Glutamatergic neuron (in vitro differentiated cells): Measurements from ENCODE around the gene ARID1B. TPM values are rescaled to one million over a fixed set of nuclear protein-coding genes. Genes with fewer than 3 reads are reported as not detected.

Experiments
- DNase-seq: peaks from one replicate; pipeline ENCODE4 v3.0.0; 2022
- H3K27ac Mint-ChIP-seq: one replicate; pipeline ENCODE4 v1.8.0; 2020; ENCODE audit warnings: mild to moderate bottlenecking, mixed read lengths, inconsistent platforms; ENCODE audit not compliant: unreplicated experiment
- H3K27me3 Mint-ChIP-seq: one replicate; pipeline ENCODE4 v1.8.0; 2020; ENCODE audit warnings: mild to moderate bottlenecking, moderate library complexity, mixed read lengths, inconsistent platforms; ENCODE audit not compliant: unreplicated experiment
- H3K36me3 Mint-ChIP-seq: one replicate; pipeline ENCODE4 v1.8.0; 2020; ENCODE audit warnings: mild to moderate bottlenecking, mixed read lengths, inconsistent platforms; ENCODE audit not compliant: unreplicated experiment
- H3K4me1 Mint-ChIP-seq: one replicate; pipeline ENCODE4 v1.8.0; 2020; ENCODE audit warnings: mild to moderate bottlenecking, low read depth, mixed read lengths, inconsistent platforms; ENCODE audit not compliant: unreplicated experiment
- H3K4me3 Mint-ChIP-seq: one replicate; pipeline ENCODE4 v1.8.0; 2020; ENCODE audit warnings: mild to moderate bottlenecking, mixed read lengths, inconsistent platforms; ENCODE audit not compliant: unreplicated experiment
- H3K9me3 Mint-ChIP-seq: one replicate; pipeline ENCODE4 v1.8.0; 2020; ENCODE audit warnings: mild to moderate bottlenecking, moderate library complexity, mixed read lengths, inconsistent platforms; ENCODE audit not compliant: unreplicated experiment
- CTCF ChIP-seq: fragments of 200-600 bp; sonication (generic); IDR thresholded peaks from one replicate; pipeline ENCODE4 v1.5.0; 2021; ENCODE audit not compliant: partially characterized antibody, unreplicated experiment
- total RNA-seq: library from RNA; stranded (reverse); fragmentation: NEBNext Ultra II Directional; extraction: Animal tissue kit (Norgen Biotek cat#: 25700); gene quantifications from one replicate; pipeline ENCODE4 v1.2.1, GENCODE V29; 2021; ENCODE audit not compliant: unreplicated experiment

Gene ARID1B
- total RNA-seq, 1 donor from 2014 or later = 202 TPM

DNA sequence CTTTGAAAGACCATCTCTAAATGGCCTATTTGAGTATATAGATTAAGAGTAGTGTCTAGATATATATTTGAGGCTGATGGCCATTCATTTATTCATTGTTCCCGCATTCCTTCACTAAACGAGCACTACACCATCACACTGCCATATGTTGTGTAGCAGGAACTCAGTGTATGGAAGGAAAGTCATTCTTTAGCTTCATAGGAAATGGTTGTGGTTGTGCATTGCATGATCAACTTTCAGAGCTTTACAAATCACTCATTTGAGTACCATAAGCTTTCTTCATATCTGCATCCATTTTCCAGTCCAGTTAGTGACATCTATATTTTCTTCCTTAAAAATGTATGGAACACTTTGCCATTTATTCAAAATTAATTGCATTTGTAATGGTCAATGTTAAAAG lies 97.9 kb downstream of the ARID1B start:
- peaks cover 64% of the 10 kb centered on the region for H3K4me1 Mint-ChIP-seq
- peaks cover 12% of the 10 kb centered on the region for H3K27me3 Mint-ChIP-seq
- H3K4me3 Mint-ChIP-seq = no peak overlapping the region

DNA sequence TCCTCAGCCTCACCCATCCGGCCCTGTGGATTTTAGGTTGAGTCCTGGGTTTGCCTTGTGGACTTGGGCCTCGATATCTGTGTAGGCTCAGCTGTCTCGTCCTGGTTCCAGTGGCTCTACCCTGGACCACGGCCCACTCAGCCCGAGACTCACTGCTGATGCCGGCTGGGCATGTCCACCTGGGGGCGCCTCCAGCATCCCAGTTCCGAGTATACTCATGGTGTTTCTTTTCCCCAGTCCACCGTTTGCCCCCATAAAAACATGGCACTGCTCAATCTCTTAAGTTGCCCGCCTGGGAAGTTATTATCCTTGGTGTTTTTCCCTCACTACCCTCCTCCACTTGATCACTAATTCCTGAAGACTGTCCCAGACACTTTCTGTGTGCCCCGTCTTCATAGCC lies 99.1 kb downstream of the ARID1B start:
- Mint-ChIP-seq H3K27me3 (peaks cover 11% of the 10 kb centered on the region), H3K4me3 (no peak overlapping the region), H3K36me3 (no peaks in the 10 kb centered on the region), H3K9me3 (peaks cover 15% of the 10 kb centered on the region), H3K4me1 (peaks cover 58% of the 10 kb centered on the region), H3K27ac (no peak overlapping the region)
- peak; percentile 53 for DNase-seq
- TF ChIP-seq CTCF = peak; percentile 17

More for the DNA sequence above, 97.9 kb downstream of the ARID1B start:
- no peaks in the 10 kb centered on the region for H3K36me3 Mint-ChIP-seq
- no peak for DNase-seq
- H3K9me3 Mint-ChIP-seq = peaks cover 13% of the 10 kb centered on the region
- no peak overlapping the region for H3K27ac Mint-ChIP-seq
- no peak for TF ChIP-seq CTCF

GRCh38 chr6:156877126-156877863 lies 100.1 kb downstream of the ARID1B start:
- Mint-ChIP-seq H3K27ac (peak overlapping the region; percentile 4), H3K9me3 (peaks cover 15% of the 10 kb centered on the region), H3K4me1 (peaks cover 63% of the 10 kb centered on the region), H3K4me3 (no peak overlapping the region), H3K36me3 (no peaks in the 10 kb centered on the region), H3K27me3 (peaks cover 11% of the 10 kb centered on the region)
- no peak for DNase-seq
- no peak for TF ChIP-seq CTCF

- H3K4me3 Mint-ChIP-seq = peak overlapping the region; percentile 7
- H3K36me3 Mint-ChIP-seq = no peaks in the 10 kb centered on the region
- no peak for DNase-seq
- peaks cover 66% of the 10 kb centered on the region for H3K4me1 Mint-ChIP-seq
- peak overlapping the region; percentile 74 for H3K27ac Mint-ChIP-seq
- peaks cover 15% of the 10 kb centered on the region for H3K9me3 Mint-ChIP-seq
- no peak for TF ChIP-seq CTCF
- H3K27me3 Mint-ChIP-seq = peaks cover 12% of the 10 kb centered on the region
Measured at GRCh38 chr6:156878681-156879080, 101.5 kb downstream of the ARID1B start.

- peak overlapping the region; percentile 74 for H3K27ac Mint-ChIP-seq
- no peak for TF ChIP-seq CTCF
- peaks cover 12% of the 10 kb centered on the region for H3K27me3 Mint-ChIP-seq
- DNase-seq = no peak
- H3K4me1 Mint-ChIP-seq = peaks cover 66% of the 10 kb centered on the region
- peak overlapping the region; percentile 7 for H3K4me3 Mint-ChIP-seq
- H3K36me3 Mint-ChIP-seq = no peaks in the 10 kb centered on the region
- H3K9me3 Mint-ChIP-seq = peaks cover 15% of the 10 kb centered on the region
Measured at GRCh38 chr6:156879186-156879585, 102.0 kb downstream of the ARID1B start.
